ENCODE measurements around the gene THSD7B. TPM values are rescaled to one million over a fixed set of nuclear protein-coding genes. Genes with fewer than 3 reads are reported as not detected.

The THSD7B gene
- total RNA-seq, 4 donors from 2014 or later, result 0.27 TPM; not detected in 3

DNA sequence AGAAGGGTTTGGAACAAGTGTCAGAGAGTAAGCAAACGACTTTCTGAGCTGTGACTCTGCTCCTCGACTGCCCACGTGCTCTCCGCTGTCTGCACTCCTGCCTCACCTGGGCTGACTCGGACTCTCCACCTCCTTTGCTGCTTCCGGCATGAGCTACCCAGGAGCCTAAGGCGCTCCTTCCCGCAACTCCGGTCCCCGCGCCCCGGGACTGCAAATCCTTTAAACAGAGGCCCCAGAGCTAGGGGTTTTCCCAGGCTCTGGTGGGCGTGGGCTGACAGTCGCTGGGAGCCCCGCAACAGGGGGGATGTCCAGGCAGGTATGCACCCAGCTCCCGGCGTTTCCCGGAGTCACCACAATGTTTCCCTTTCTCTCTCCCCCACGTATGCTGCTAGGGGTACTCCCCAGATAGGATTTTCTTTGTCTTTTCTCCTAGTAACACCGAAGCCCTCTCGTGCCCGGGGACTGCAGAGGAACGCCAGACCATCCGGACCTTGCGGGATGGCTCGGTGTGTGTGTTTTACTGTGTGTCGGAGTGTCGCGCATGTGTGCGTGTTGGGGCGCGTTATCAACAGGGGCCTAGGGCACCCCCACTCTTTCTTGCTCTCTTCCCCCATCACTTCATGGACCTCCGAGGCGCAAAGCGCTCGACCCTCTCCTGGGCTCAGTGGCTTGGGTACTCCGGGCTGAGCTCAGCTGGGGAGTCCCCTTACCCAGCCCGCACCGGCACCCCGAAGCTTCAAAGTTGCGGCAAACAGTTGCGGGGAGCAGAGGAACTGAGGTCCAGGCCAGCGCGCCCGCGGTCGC is 691 bp upstream of the THSD7B start:
- in situ Hi-C loops (cut with MboI; ENCODE audit: low pct_ligation_motif_present in 1 of 4, low pct_unique_long_range_greater_than_20kb in 1 of 4, low sequenced_read_pairs in 3 of 4), result no loop called here
- no peaks in the 10 kb centered on the region for H3K9me3 ChIP-seq
- intact Hi-C loops (cut with DNase I; ENCODE audit: low total_unique reads), result loop anchor here (5.0 kb wide), 1 partner anchor 453 kb away; no protein-coding TSS in a partner anchor
- 14 to 18% methylated on average over 4 to 46 of the region's 47 CpGs for WGBS, 2 donors (ENCODE audit: low coverage in 1 of 2)
- peaks cover 0 to 4% (median 1%) of the 10 kb centered on the region in 4 donors for H3K4me1 ChIP-seq
- H3K27ac ChIP-seq, result no peak overlapping the region
- DNase-seq, result no peak
- no peaks in the 10 kb centered on the region for H3K36me3 ChIP-seq
- TF ChIP-seq CTCF (IDR thresholded peaks at IDR 0.05) (no peak), POLR2A (IDR thresholded peaks at IDR 0.05) (no peak), EP300 (IDR thresholded peaks at IDR 0.05; ENCODE audit: low read depth) (no peak), POLR2AphosphoS5 (IDR thresholded peaks at IDR 0.05) (no peak)
- H3K4me3 ChIP-seq, result peak overlapping the region in 3 of 4 donors; percentile 25 to 45 (median 30)
- H3K27me3 ChIP-seq, result peaks cover 41% of the 10 kb centered on the region

DNA sequence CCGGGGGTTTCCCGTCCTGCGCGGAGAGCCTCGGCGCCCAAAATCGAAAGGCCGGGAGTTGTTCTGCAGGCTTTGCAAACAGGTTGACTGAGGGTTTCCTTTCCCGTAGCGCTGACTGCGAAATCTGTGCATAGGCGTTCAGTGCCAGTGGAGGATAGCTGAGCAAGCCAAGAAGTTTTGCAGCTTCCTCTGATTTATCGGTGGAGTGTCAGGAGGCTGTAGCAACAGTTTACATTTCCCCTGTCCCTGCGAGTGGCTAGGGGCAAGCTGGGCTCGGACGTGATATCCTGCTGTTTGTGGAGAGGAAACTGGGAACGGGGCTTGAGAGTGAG is 694 bp downstream of the THSD7B start:
- in situ Hi-C loops (cut with MboI; ENCODE audit: low pct_ligation_motif_present in 1 of 4, low pct_unique_long_range_greater_than_20kb in 1 of 4, low sequenced_read_pairs in 3 of 4), result no loop called here
- no peak for TF ChIP-seq CTCF (IDR thresholded peaks at IDR 0.05)
- no peak for TF ChIP-seq EP300 (IDR thresholded peaks at IDR 0.05; ENCODE audit: low read depth)
- TF ChIP-seq POLR2A (IDR thresholded peaks at IDR 0.05), result no peak
- no peak for TF ChIP-seq POLR2AphosphoS5 (IDR thresholded peaks at IDR 0.05)
- Histone ChIP-seq H3K27me3 (peaks cover 41% of the 10 kb centered on the region), H3K9me3 (no peaks in the 10 kb centered on the region), H3K4me3 (peak overlapping the region in 3 of 4 donors; percentile 25 to 45 (median 30)), H3K36me3 (no peaks in the 10 kb centered on the region), H3K27ac (no peak overlapping the region), H3K4me1 (peaks cover 0 to 4% (median 1%) of the 10 kb centered on the region in 4 donors)
- intact Hi-C loops (cut with DNase I; ENCODE audit: low total_unique reads), result no loop called here
- no peak for DNase-seq
- WGBS, 2 donors (ENCODE audit: low coverage in 1 of 2), result 0 to 2% methylated on average over 3 to 17 of the region's 17 CpGs

DNA sequence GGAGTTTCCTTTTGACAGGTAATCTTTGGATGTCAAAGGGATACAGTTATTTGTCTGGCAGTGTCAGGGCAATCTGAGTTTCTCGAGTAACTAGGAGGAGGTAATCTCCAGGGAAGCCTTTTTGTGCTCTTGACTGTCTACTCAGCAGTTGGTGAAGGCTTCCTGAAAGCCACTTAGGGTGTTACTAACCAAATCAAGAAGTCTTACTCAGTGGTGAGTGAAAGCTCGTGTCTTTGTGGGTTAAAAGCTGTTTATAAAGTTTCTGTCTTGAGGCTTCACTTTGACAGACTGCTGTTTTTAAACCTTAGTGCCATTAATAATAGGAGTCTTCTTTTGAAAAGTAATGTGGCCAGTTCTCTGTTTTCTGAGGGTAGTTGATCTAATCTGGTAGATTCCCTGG is 1.7 kb downstream of the THSD7B start:
- 23% methylated on average over 2 of the region's 2 CpGs; no CpG with 5 or more reads in 1 of the 2 donors for WGBS, 2 donors (ENCODE audit: low coverage in 1 of 2)
- Histone ChIP-seq H3K27me3 (peaks cover 44% of the 10 kb centered on the region), H3K27ac (no peak overlapping the region), H3K4me3 (no peak overlapping the region), H3K36me3 (no peaks in the 10 kb centered on the region), H3K9me3 (no peaks in the 10 kb centered on the region), H3K4me1 (peaks cover 0 to 4% (median 1%) of the 10 kb centered on the region in 4 donors)
- DNase-seq, result no peak
- TF ChIP-seq CTCF (IDR thresholded peaks at IDR 0.05) (no peak), EP300 (IDR thresholded peaks at IDR 0.05; ENCODE audit: low read depth) (no peak), POLR2AphosphoS5 (IDR thresholded peaks at IDR 0.05) (no peak)
- in situ Hi-C loops (cut with MboI; ENCODE audit: low pct_ligation_motif_present in 1 of 4, low pct_unique_long_range_greater_than_20kb in 1 of 4, low sequenced_read_pairs in 3 of 4) (no loop called here), intact Hi-C loops (cut with DNase I; ENCODE audit: low total_unique reads) (no loop called here)

- Histone ChIP-seq H3K27ac (no peak overlapping the region), H3K4me1 (peaks cover 0 to 3% (median 1%) of the 10 kb centered on the region in 4 donors), H3K4me3 (no peak overlapping the region), H3K9me3 (no peaks in the 10 kb centered on the region), H3K36me3 (no peaks in the 10 kb centered on the region), H3K27me3 (peaks cover 29% of the 10 kb centered on the region)
- WGBS, 2 donors (ENCODE audit: low coverage in 1 of 2), result 63 to 74% methylated on average over 4 to 6 of the region's 6 CpGs
- DNase-seq, result no peak
- intact Hi-C loops (cut with DNase I; ENCODE audit: low total_unique reads), result no loop called here
- in situ Hi-C loops (cut with MboI; ENCODE audit: low pct_ligation_motif_present in 1 of 4, low pct_unique_long_range_greater_than_20kb in 1 of 4, low sequenced_read_pairs in 3 of 4), result no loop called here
- TF ChIP-seq POLR2AphosphoS5 (IDR thresholded peaks at IDR 0.05) (no peak), EP300 (IDR thresholded peaks at IDR 0.05; ENCODE audit: low read depth) (no peak), CTCF (IDR thresholded peaks at IDR 0.05) (no peak), POLR2A (IDR thresholded peaks at IDR 0.05) (no peak)
Measured at GRCh38 chr2:136769871-136770270, 4.5 kb downstream of the THSD7B start.
